GM18499 (cell line): Measurements from ENCODE around the gene PARVB.
"Not testable (repeated sequence)": the region's sequence is repeated elsewhere in the genome, so short reads cannot be mapped to it uniquely, and the experiment has no call there.

ENCODE experiments used
- ATAC-seq: cut with Tn5 transposase; IDR thresholded peaks from one replicate; pipeline ENCODE4 v1.9.1; 2021; ENCODE audit warnings: moderate number of reproducible peaks; ENCODE audit not compliant: insufficient read depth, unreplicated experiment

Gene PARVB

GRCh38 chr22:43996170-43996980, 27.7 kb upstream of the PARVB start:
- ATAC-seq, result no peak

GRCh38 chr22:43996981-43997265, 27.2 kb upstream of the PARVB start:
- no peak for ATAC-seq

- ATAC-seq, result no peak
Observed at GRCh38 chr22:43998679-43999264, 25.3 kb upstream of the PARVB start.

- no peak for ATAC-seq
Observed at GRCh38 chr22:43999378-43999777, 24.7 kb upstream of the PARVB start.

- no peak for ATAC-seq
Observed at GRCh38 chr22:44000123-44000522, 24.0 kb upstream of the PARVB start.

GRCh38 chr22:44001521-44001920, 22.6 kb upstream of the PARVB start:
- no peak for ATAC-seq

- ATAC-seq, result no peak
Observed at GRCh38 chr22:44002324-44002723, 21.8 kb upstream of the PARVB start.

- no peak for ATAC-seq
Observed at GRCh38 chr22:44002997-44003396, 21.1 kb upstream of the PARVB start.

- no peak for ATAC-seq
Observed at GRCh38 chr22:44003405-44004103, 20.5 kb upstream of the PARVB start.

- ATAC-seq, result no peak
Observed at GRCh38 chr22:44004104-44004460, 20.0 kb upstream of the PARVB start.

- no peak for ATAC-seq
Observed at GRCh38 chr22:44005524-44005923, 18.6 kb upstream of the PARVB start.

GRCh38 chr22:44012162-44012561, 11.9 kb upstream of the PARVB start:
- ATAC-seq, result no peak

- no peak for ATAC-seq
Observed at GRCh38 chr22:44012591-44012990, 11.5 kb upstream of the PARVB start.

GRCh38 chr22:44014241-44014640, 9.9 kb upstream of the PARVB start:
- no peak for ATAC-seq

- ATAC-seq, result not testable (repeated sequence)
Observed at GRCh38 chr22:44016586-44016985, 7.5 kb upstream of the PARVB start.

GRCh38 chr22:44018594-44018993, 5.5 kb upstream of the PARVB start:
- no peak for ATAC-seq

- ATAC-seq, result no peak
Observed at GRCh38 chr22:44019416-44019815, 4.7 kb upstream of the PARVB start.

- no peak for ATAC-seq
Observed at GRCh38 chr22:44019846-44020245, 4.3 kb upstream of the PARVB start.

GRCh38 chr22:44020981-44021380, 3.1 kb upstream of the PARVB start:
- ATAC-seq, result no peak

GRCh38 chr22:44023404-44024287, 456 bp upstream of the PARVB start:
- ATAC-seq, result no peak
